H7 (cell line): ENCODE measurements around the gene HIVEP2. TPM values are rescaled to one million over a fixed set of nuclear protein-coding genes. Genes with fewer than 3 reads are reported as not detected.
"Not testable (repeated sequence)": the region's sequence is repeated elsewhere in the genome, so short reads cannot be mapped to it uniquely, and the experiment has no call there.

Source experiments
- DNase-seq: peaks from one replicate; pipeline ENCODE4 v3.0.0; 2012
- H3K27me3 ChIP-seq: 2 replicates; pipeline ENCODE4 v1.6.0; 2011; ENCODE audit warnings: mild to moderate bottlenecking, low read length; ENCODE audit not compliant: control insufficient read depth, insufficient read depth
- H3K36me3 ChIP-seq: replicated peaks from 2 replicates; pipeline ENCODE4 v1.5.1; 2011; ENCODE audit warnings: low read length; ENCODE audit not compliant: control insufficient read depth, insufficient read depth
- H3K4me3 ChIP-seq: 2 replicates; pipeline ENCODE4 v1.5.1; 2011; ENCODE audit warnings: low read depth, mild to moderate bottlenecking, control low read depth, low read length, moderate library complexity; ENCODE audit not compliant: insufficient read depth
- total RNA-seq: library from RNA; depleted of rRNA; stranded (reverse); fragments of >200 nt; shearing (Covaris generic); gene quantifications from 2 replicates; pipeline ENCODE4 v1.2.3, GENCODE V29; 2014; rRNA removed

The HIVEP2 gene, protein sequence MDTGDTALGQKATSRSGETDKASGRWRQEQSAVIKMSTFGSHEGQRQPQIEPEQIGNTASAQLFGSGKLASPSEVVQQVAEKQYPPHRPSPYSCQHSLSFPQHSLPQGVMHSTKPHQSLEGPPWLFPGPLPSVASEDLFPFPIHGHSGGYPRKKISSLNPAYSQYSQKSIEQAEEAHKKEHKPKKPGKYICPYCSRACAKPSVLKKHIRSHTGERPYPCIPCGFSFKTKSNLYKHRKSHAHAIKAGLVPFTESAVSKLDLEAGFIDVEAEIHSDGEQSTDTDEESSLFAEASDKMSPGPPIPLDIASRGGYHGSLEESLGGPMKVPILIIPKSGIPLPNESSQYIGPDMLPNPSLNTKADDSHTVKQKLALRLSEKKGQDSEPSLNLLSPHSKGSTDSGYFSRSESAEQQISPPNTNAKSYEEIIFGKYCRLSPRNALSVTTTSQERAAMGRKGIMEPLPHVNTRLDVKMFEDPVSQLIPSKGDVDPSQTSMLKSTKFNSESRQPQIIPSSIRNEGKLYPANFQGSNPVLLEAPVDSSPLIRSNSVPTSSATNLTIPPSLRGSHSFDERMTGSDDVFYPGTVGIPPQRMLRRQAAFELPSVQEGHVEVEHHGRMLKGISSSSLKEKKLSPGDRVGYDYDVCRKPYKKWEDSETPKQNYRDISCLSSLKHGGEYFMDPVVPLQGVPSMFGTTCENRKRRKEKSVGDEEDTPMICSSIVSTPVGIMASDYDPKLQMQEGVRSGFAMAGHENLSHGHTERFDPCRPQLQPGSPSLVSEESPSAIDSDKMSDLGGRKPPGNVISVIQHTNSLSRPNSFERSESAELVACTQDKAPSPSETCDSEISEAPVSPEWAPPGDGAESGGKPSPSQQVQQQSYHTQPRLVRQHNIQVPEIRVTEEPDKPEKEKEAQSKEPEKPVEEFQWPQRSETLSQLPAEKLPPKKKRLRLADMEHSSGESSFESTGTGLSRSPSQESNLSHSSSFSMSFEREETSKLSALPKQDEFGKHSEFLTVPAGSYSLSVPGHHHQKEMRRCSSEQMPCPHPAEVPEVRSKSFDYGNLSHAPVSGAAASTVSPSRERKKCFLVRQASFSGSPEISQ (N-terminal part only)
- 4.1 and 6.5 TPM in 2 replicates for total RNA-seq

GRCh38 chr6:142945049-142945445 lies at the start of gene HIVEP2:
Gene HIVEP2 (minus strand): TSS chr6:142945176. CDS start chr6:142774738, 170,438 bp downstream.
- Histone ChIP-seq H3K36me3 (no peaks in the 10 kb centered on the region), H3K4me3 (peak within 1 kb of the TSS; percentile 94), H3K27me3 (no peaks in the 10 kb centered on the region)
- peak; percentile 91 for DNase-seq

DNA sequence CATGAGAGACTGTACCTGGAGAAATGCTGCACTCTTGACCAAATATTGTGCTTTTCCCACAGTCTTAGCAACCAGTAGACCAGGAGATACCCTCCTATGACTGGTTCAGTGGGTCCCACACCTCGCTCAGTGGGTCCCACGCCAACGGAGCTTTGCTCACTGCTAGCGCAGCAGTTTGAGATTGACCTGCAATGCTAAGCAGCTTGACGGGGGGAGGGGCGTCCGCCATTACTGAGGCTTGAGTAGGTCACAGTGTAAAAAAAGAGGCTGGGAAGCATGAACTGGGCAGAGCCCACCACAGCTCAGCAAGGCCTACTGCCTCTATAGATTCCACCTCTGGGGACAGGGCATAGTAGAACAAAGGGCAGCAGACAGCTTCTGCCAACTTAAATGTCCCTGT lies 49.0 kb upstream of the HIVEP2 start:
- Histone ChIP-seq H3K27me3 (no peaks in the 10 kb centered on the region), H3K4me3 (no peak overlapping the region), H3K36me3 (no peaks in the 10 kb centered on the region)
- no peak for DNase-seq

GRCh38 chr6:142987490-142987889 lies 42.5 kb upstream of the HIVEP2 start:
- Histone ChIP-seq H3K4me3 (no peak overlapping the region), H3K27me3 (no peaks in the 10 kb centered on the region), H3K36me3 (no peaks in the 10 kb centered on the region)
- no peak for DNase-seq

GRCh38 chr6:142985281-142985680 lies 40.3 kb upstream of the HIVEP2 start:
- no peaks in the 10 kb centered on the region for H3K27me3 ChIP-seq
- no peak for DNase-seq
- no peaks in the 10 kb centered on the region for H3K36me3 ChIP-seq
- H3K4me3 ChIP-seq = no peak overlapping the region

DNA sequence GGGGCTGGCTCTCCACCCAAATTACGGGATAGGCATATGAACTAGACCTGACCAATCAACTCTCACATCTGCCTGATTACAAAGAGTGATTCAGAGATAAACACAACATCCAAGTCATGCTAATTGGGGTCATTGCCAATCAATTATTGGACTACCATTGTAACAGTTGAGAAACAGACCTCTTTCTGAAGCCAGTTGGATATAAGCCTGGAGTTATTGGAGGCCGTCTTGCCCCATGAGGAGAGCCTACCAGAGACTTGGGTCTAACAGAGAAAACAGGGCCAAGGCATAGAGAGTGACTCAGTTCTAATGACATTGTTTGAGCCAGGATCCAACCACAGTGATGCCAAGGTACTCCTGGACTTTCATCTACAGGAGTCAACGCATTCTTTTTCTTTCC lies 39.4 kb upstream of the HIVEP2 start:
- DNase-seq = no peak
- H3K27me3 ChIP-seq = no peaks in the 10 kb centered on the region
- H3K36me3 ChIP-seq = no peaks in the 10 kb centered on the region
- no peak overlapping the region for H3K4me3 ChIP-seq

GRCh38 chr6:142975365-142975764 lies 30.4 kb upstream of the HIVEP2 start:
- Histone ChIP-seq H3K27me3 (no peaks in the 10 kb centered on the region), H3K36me3 (no peaks in the 10 kb centered on the region), H3K4me3 (no peak overlapping the region)
- peak; percentile 38 for DNase-seq

- H3K36me3 ChIP-seq, DNase-seq, H3K4me3 ChIP-seq, H3K27me3 ChIP-seq: not testable (repeated sequence)
Observed at GRCh38 chr6:142970941-142971340, 26.0 kb upstream of the HIVEP2 start.

- Histone ChIP-seq H3K27me3 (no peaks in the 10 kb centered on the region), H3K36me3 (no peaks in the 10 kb centered on the region), H3K4me3 (no peak overlapping the region)
- no peak for DNase-seq
Observed at GRCh38 chr6:142968601-142969000, 23.6 kb upstream of the HIVEP2 start.

GRCh38 chr6:142966294-142966693 lies 21.3 kb upstream of the HIVEP2 start:
- Histone ChIP-seq H3K36me3 (no peaks in the 10 kb centered on the region), H3K4me3 (no peak overlapping the region), H3K27me3 (no peaks in the 10 kb centered on the region)
- DNase-seq = no peak

DNA sequence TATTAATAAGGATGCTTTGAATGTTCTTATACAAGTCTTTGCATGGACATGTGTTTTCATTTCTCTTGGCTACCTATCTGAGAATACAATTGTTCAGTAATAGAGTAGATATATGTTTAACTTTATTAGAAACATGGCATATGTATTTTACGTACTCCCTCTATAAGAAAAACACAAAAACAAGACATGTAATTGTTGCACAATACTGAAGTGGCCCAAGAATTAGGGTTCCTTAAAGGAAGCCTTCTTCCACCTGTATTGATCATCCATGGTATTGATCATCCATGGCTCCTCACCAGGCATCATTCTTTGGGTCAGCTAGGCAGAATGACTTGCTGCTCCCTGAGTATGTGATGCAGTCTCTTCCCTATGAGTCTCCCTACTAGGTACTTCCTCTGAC lies 20.2 kb upstream of the HIVEP2 start:
- Histone ChIP-seq H3K36me3 (no peaks in the 10 kb centered on the region), H3K27me3 (no peaks in the 10 kb centered on the region)
- no peak for DNase-seq

GRCh38 chr6:142960098-142960497 lies 15.1 kb upstream of the HIVEP2 start:
- no peak for DNase-seq
- H3K27me3 ChIP-seq = no peaks in the 10 kb centered on the region
- H3K4me3 ChIP-seq = no peak overlapping the region
- no peaks in the 10 kb centered on the region for H3K36me3 ChIP-seq

More for the DNA sequence above, 20.2 kb upstream of the HIVEP2 start:
- H3K4me3 ChIP-seq = no peak overlapping the region

DNA sequence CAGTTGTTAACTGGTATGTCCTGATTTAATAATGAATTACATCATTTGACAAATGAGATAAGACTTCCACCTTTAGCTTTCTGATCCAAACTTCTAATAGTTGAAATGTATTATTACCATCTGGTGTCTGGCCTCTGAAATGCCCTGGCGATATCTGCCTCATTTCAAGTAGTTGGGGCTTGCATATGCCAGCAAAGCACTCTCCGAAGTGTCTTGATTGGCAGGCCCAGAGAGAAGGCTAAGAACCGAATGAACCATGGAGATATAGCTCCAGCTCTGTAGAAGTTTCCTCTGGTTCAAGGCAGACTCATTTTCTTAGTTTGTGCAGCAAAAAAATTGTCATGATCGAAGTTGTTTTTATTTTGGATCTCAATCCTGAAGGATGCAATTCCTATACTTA lies 13.4 kb upstream of the HIVEP2 start:
- no peaks in the 10 kb centered on the region for H3K27me3 ChIP-seq
- DNase-seq = no peak

GRCh38 chr6:142956726-142957125 lies 11.8 kb upstream of the HIVEP2 start:
- Histone ChIP-seq H3K27me3 (no peaks in the 10 kb centered on the region), H3K4me3 (no peak overlapping the region), H3K36me3 (no peaks in the 10 kb centered on the region)
- no peak for DNase-seq

More for the DNA sequence above, 13.4 kb upstream of the HIVEP2 start:
- no peaks in the 10 kb centered on the region for H3K36me3 ChIP-seq
- H3K4me3 ChIP-seq = no peak overlapping the region

DNA sequence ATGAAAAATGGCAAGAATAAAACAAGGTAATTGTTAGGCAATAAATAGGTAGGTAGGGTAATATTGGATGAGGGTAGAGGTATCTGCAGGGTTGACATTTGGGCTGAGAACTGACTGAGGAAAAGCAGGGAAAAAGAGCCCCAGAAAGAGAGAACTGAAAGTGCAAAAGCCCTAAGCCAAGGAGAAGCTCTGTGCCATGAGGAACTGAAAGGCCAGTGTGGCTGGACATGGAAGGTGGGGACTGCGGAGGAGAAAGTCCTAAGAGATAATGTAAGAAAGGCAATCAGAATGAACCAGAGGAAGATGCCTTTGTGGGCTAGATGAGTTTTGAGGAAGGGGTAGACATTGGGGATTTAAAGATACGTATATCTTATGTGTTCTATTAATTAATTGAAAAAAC lies 9.9 kb upstream of the HIVEP2 start:
- Histone ChIP-seq H3K36me3 (no peaks in the 10 kb centered on the region), H3K27me3 (no peaks in the 10 kb centered on the region), H3K4me3 (no peak overlapping the region)
- DNase-seq = no peak
